ENCODE results near the gene UBE2E1.

DNA sequence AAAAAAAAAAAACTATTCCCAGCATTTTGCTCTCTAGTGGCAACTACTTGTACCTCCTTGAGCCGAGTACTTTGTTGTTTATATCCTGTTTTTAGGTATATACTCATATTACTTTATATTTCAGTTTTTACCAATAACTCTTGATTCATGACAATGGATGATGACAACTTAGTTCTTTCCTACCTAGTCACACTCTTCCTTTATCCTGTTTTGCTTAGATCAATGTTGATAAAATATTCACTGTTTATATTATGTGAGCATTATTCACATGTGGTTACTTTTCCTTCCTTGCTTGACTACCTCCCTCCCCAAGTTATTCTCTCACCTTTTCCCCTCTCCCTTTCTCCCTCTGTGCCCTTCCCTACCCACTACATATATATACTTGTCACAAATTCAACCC is 57.3 kb downstream of the UBE2E1 start:
- TF ChIP-seq, protein P1, sequence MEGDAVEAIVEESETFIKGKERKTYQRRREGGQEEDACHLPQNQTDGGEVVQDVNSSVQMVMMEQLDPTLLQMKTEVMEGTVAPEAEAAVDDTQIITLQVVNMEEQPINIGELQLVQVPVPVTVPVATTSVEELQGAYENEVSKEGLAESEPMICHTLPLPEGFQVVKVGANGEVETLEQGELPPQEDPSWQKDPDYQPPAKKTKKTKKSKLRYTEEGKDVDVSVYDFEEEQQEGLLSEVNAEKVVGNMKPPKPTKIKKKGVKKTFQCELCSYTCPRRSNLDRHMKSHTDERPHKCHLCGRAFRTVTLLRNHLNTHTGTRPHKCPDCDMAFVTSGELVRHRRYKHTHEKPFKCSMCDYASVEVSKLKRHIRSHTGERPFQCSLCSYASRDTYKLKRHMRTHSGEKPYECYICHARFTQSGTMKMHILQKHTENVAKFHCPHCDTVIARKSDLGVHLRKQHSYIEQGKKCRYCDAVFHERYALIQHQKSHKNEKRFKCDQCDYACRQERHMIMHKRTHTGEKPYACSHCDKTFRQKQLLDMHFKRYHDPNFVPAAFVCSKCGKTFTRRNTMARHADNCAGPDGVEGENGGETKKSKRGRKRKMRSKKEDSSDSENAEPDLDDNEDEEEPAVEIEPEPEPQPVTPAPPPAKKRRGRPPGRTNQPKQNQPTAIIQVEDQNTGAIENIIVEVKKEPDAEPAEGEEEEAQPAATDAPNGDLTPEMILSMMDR (conservative IDR thresholded peaks at IDR 0.05) = no peak
- no peak for TF ChIP-seq EZH2 (IDR thresholded peaks at IDR 0.05; ENCODE audit: low read depth)

All from PC-9 (cell line).